ENCODE results near the gene GRK6. TPM values are rescaled to one million over a fixed set of nuclear protein-coding genes. Genes with fewer than 3 reads are reported as not detected.
A peak's percentile ranks its signal among the peaks of the same experiment; 100 is the strongest.

Gene GRK6
- total RNA-seq, 1 donor, result 24.2 TPM

DNA sequence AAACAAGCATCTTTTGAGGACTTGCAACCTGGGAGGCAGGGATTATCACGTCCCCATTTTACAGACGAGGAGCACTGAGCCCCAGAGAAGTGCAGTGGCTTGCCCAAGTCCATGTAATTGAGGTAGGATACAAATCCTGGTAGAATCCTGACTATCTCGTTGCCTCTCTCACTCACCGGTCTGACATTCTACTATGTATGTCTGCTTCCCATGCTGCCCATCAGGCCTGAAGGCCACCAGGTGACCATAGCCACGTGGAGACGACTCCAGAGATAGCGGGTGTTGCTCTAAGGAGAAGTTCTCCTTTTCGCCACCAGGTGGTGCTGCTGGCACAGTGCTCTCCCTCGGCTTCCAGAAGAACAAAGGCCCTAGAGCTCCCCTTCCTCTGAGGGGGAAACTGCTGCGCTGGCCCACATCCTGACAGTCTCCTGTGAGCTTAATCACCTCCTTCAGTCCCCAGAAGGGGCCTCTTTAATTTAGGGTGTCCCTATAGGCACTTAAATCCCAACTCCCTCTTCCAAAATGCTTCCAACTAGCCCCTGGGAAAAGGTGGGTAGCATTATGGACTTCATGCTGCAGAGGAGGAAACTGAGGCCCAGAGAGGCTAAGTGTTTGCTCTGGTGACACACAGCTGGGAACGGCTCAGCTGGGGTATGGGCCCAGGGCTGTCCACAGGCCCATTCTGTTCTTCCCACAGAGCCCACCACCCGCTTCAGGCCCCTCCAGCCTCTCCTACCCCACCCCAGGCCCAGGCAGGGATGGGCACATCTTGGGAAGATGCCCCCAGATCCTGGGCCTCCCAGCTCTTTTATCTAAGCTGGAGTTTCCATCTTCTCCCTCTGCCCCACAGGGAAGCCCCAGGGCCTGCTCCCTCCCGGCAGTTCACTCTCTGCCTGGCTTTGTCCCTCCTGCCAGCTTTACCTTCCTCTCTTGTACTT, 35.8 kb upstream of the GRK6 start:
- H3K4me3 ChIP-seq (ENCODE audit: low read depth, low read length), result no peak overlapping the region
- peak; percentile 97 for TF ChIP-seq CTCF (IDR thresholded peaks at IDR 0.05; ENCODE audit: insufficient read depth, low read depth, low read length)
- DNase-seq (ENCODE audit: low read depth), result peak; percentile 87

DNA sequence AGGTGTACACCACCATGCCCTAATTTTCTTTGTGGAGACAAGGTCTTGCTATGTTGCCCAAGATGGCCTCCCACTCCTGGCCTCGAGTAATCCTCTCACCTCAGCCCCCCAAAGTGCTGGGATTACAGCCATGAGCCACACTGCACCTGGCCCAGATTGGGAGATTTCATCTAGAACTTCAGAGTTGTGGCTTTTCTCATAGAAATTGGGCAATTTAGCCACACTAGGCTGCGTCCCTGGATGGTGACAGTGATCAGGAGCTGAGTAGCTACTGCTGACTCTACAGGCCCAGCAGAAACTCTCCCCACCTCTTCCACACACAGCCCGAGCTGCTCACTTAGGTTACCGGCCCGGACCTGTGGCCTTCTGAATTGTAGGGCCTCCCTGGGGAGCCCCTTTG, 33.7 kb upstream of the GRK6 start:
- no peak overlapping the region for H3K4me3 ChIP-seq (ENCODE audit: low read depth, low read length)
- no peak for DNase-seq (ENCODE audit: low read depth)
- no peak for TF ChIP-seq CTCF (IDR thresholded peaks at IDR 0.05; ENCODE audit: insufficient read depth, low read depth, low read length)

DNA sequence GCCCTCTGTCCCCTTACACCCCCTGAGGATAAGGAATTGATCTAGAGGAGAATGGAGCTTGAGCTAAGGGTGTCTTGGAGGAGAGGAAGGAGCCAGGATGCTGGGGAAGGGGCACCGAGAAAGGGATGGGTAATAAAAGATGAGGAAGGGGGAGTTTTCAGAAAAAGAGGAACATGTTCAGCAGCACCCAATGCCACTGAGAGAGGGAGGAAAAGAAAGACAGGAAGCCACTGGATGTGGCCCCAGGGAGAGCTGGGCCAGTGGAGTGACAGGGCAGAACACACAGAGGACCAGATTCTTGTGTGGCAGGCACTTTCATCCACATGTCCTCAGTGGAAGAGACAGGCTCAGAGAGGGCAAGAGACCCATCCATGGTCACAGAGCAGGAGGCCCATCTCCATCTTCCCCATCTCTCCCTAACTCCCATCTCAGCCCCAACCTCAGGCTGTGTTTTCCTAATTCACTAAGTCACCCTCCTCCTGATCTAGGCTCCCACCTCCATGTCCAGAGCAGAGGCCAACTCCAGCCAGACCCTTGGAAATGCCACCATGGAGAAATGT, 33.2 kb upstream of the GRK6 start:
- no peak for TF ChIP-seq CTCF (IDR thresholded peaks at IDR 0.05; ENCODE audit: insufficient read depth, low read depth, low read length)
- DNase-seq (ENCODE audit: low read depth), result no peak
- no peak overlapping the region for H3K4me3 ChIP-seq (ENCODE audit: low read depth, low read length)

DNA sequence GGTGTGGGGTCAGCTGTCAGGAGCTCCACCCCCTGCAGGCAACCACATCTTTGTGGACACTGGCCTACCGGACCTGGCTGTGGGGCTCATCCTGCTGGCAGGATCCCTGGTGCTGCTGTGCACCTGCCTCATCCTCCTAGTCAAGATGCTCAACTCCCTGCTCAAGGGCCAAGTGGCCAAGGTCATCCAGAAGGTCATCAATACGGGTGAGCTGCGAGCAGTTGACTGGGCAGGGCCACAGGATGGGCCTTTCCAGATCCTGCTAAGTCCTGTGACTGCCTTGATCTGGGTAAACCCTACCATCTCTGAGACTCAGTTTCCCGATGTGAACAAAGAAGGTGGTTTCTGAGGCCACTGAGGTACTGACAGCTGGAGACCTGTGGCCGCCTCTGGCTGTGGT, 32.5 kb upstream of the GRK6 start:
- no peak for DNase-seq (ENCODE audit: low read depth)
- no peak overlapping the region for H3K4me3 ChIP-seq (ENCODE audit: low read depth, low read length)
- TF ChIP-seq CTCF (IDR thresholded peaks at IDR 0.05; ENCODE audit: insufficient read depth, low read depth, low read length), result no peak

DNA sequence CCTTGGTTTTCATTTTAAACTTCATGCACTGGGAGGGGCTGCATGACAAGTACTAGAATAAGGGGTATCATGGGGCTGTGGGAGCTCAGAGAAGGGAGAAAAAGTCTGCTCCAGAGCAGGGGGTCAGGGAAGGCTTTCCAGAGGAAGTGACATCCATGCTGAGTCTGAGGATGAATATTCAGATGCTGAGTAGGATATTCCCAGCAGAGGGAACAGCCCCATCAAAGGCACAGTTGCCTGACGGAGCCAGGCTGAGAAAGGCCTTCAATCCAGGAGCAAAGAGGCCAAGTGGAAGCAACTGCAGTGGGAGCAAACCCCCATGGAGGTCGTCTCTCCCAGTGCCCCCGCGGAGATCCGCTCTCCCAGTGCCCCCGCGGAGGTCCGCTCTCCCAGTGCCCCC, 30.4 kb upstream of the GRK6 start:
- TF ChIP-seq CTCF (IDR thresholded peaks at IDR 0.05; ENCODE audit: insufficient read depth, low read depth, low read length), result no peak
- no peak overlapping the region for H3K4me3 ChIP-seq (ENCODE audit: low read depth, low read length)
- DNase-seq (ENCODE audit: low read depth), result no peak

DNA sequence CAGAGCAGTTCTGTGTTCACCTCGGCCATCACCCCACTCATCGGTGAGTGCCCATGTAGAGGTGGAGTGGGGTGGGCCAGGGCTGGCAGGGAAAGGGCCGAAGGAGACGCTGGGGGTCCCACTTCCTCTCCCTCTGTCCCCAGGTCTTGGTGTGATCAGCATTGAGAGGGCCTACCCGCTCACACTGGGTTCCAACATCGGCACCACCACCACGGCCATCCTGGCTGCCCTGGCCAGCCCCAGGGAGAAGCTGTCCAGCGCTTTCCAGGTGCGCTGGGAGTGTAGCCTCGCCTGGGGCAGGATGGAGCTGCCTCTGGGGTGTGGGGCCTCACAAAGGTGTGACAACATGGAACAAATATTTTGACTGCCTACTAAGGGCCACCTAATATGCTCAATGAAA, 29.7 kb upstream of the GRK6 start:
- TF ChIP-seq CTCF (IDR thresholded peaks at IDR 0.05; ENCODE audit: insufficient read depth, low read depth, low read length), result no peak
- no peak for DNase-seq (ENCODE audit: low read depth)

More for the DNA sequence above, 29.7 kb upstream of the GRK6 start:
- no peak overlapping the region for H3K4me3 ChIP-seq (ENCODE audit: low read depth, low read length)

Data from fibroblast of villous mesenchyme (primary cell).